Hepatocyte (in vitro differentiated cells): ENCODE measurements around the gene COX8A.

Experiments
- EZH2 ChIP-seq: fragments of 200-600 bp; sonication (generic); IDR thresholded peaks from 2 replicates; pipeline ENCODE4 v1.6.1; 2016; ENCODE audit warnings: antibody characterized with exemption, mild to moderate bottlenecking, borderline replicate concordance
- EZH2phosphoT487 ChIP-seq: fragments of 200-600 bp; sonication (generic); IDR thresholded peaks from one replicate; pipeline ENCODE4 v1.6.1; 2018; ENCODE audit warnings: antibody characterized with exemption, mild to moderate bottlenecking, low read depth, moderate library complexity; ENCODE audit not compliant: unreplicated experiment, severe bottlenecking
- TF ChIP-seq, protein P1 (sequence below): fragments of 200-600 bp; sonication (generic); IDR thresholded peaks from 2 replicates; pipeline ENCODE4 v1.5.1; 2016; ENCODE audit warnings: antibody characterized with exemption, mild to moderate bottlenecking; ENCODE audit not compliant: poor library complexity

- TF ChIP-seq, protein P1, sequence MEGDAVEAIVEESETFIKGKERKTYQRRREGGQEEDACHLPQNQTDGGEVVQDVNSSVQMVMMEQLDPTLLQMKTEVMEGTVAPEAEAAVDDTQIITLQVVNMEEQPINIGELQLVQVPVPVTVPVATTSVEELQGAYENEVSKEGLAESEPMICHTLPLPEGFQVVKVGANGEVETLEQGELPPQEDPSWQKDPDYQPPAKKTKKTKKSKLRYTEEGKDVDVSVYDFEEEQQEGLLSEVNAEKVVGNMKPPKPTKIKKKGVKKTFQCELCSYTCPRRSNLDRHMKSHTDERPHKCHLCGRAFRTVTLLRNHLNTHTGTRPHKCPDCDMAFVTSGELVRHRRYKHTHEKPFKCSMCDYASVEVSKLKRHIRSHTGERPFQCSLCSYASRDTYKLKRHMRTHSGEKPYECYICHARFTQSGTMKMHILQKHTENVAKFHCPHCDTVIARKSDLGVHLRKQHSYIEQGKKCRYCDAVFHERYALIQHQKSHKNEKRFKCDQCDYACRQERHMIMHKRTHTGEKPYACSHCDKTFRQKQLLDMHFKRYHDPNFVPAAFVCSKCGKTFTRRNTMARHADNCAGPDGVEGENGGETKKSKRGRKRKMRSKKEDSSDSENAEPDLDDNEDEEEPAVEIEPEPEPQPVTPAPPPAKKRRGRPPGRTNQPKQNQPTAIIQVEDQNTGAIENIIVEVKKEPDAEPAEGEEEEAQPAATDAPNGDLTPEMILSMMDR, result no peak
- TF ChIP-seq EZH2phosphoT487, result no peak
- no peak for TF ChIP-seq EZH2
Measured at GRCh38 chr11:63937713-63938478, 36.5 kb upstream of the COX8A start.
